GM12878 (cell line): ENCODE measurements around the gene ELL.

Source experiments
- EZH2 ChIP-seq: IDR thresholded peaks from 2 replicates; pipeline ENCODE4 v1.6.1; 2012; ENCODE audit warnings: low read depth, mild to moderate bottlenecking, control low read depth, inconsistent platforms, low read length, borderline replicate concordance; ENCODE audit not compliant: control insufficient read depth
- POLR2A ChIP-seq: IDR thresholded peaks from 2 replicates; pipeline ENCODE4 v1.6.1; 2011; ENCODE audit warnings: low read depth, mild to moderate bottlenecking, low read length
- RAD51 ChIP-seq: fragments of 450-650 bp; IDR thresholded peaks from 2 replicates; pipeline ENCODE4 v1.6.1; 2016; ENCODE audit warnings: moderate library complexity, mild to moderate bottlenecking, inconsistent platforms
- TBL1XR1 ChIP-seq: IDR thresholded peaks from 2 replicates; pipeline ENCODE4 v1.6.1; 2012; ENCODE audit warnings: low read depth, low read length, improper control_type of control experiment
- TF ChIP-seq, protein P1 (sequence below): IDR thresholded peaks from 2 replicates; pipeline ENCODE4 v1.6.1; 2011; ENCODE audit warnings: low read depth, low read length, improper control_type of control experiment, borderline replicate concordance
- TF ChIP-seq, protein P2 (sequence below), 3 experiments: IDR thresholded peaks in 2 of 3; conservative IDR thresholded peaks in 1 of 3; 2 replicates each; pipeline ENCODE4 v1.5.1; 2011; ENCODE audit warnings: low read depth in 3 of 3, low read length in 3 of 3, mild to moderate bottlenecking in 3 of 3, control low read depth in 2 of 3, moderate library complexity in 2 of 3, inconsistent platforms in 1 of 3, mixed read lengths in 1 of 3; ENCODE audit not compliant: control insufficient read depth in 2 of 3, insufficient read depth in 1 of 3; ENCODE audit errors: extremely low read depth in 1 of 3

GRCh38 chr19:18488403-18488723 lies 33.5 kb downstream of the ELL start:
- no peak for TF ChIP-seq RAD51
- TF ChIP-seq POLR2A: no peak
- TF ChIP-seq, protein P1, sequence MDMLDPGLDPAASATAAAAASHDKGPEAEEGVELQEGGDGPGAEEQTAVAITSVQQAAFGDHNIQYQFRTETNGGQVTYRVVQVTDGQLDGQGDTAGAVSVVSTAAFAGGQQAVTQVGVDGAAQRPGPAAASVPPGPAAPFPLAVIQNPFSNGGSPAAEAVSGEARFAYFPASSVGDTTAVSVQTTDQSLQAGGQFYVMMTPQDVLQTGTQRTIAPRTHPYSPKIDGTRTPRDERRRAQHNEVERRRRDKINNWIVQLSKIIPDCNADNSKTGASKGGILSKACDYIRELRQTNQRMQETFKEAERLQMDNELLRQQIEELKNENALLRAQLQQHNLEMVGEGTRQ: no peak
- no peak for TF ChIP-seq TBL1XR1
- no peak for TF ChIP-seq EZH2
- TF ChIP-seq, protein P2, sequence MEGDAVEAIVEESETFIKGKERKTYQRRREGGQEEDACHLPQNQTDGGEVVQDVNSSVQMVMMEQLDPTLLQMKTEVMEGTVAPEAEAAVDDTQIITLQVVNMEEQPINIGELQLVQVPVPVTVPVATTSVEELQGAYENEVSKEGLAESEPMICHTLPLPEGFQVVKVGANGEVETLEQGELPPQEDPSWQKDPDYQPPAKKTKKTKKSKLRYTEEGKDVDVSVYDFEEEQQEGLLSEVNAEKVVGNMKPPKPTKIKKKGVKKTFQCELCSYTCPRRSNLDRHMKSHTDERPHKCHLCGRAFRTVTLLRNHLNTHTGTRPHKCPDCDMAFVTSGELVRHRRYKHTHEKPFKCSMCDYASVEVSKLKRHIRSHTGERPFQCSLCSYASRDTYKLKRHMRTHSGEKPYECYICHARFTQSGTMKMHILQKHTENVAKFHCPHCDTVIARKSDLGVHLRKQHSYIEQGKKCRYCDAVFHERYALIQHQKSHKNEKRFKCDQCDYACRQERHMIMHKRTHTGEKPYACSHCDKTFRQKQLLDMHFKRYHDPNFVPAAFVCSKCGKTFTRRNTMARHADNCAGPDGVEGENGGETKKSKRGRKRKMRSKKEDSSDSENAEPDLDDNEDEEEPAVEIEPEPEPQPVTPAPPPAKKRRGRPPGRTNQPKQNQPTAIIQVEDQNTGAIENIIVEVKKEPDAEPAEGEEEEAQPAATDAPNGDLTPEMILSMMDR (IDR thresholded peaks at IDR 0.05 in 2 of 3, conservative IDR thresholded peaks at IDR 0.05 in 1 of 3; ENCODE audit: control insufficient read depth in 2 of 3, extremely low read depth in 1 of 3, insufficient read depth in 1 of 3, low read depth in 3 of 3, low read length in 3 of 3): no peak
